DMS153 (cell line): ENCODE measurements around the gene USP10.

Source experiments
- DNase-seq: peaks from one replicate; lab custom pipeline; 2025; lab: John Stamatoyannopoulos, UW

The USP10 gene

DNA sequence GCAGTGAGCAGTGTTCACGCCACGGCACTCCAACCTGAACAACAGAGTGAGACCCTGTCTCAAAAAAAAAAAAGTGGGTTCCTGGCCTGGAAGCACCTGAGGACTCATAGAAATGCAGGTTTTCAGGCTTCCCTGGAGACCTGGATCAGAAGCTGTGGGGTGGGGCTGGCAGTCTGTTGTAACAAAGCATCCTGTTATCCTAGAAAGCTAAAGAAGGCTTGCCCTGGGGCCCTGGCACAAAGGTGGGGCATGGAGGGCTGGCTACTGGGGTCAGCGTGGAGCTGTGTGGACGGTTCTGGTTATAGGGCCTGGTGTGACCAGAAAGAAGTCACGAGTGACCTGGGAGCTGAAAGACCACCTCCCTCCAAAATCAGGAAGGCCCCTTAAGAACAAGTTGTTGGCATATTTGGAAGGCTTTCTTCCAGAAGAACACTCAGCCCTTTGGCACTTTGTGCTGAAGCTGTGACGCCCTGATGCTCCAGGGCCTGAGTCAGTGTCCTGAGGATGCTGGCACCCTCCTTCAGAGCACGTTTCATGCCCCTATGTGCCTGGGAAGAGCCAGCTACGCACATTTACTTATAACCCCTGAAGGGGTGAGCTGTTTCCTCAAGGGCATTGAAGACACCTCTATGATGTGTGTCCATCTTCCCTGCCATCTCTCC, 126.2 kb downstream of the USP10 start:
- no peak for DNase-seq

DNA sequence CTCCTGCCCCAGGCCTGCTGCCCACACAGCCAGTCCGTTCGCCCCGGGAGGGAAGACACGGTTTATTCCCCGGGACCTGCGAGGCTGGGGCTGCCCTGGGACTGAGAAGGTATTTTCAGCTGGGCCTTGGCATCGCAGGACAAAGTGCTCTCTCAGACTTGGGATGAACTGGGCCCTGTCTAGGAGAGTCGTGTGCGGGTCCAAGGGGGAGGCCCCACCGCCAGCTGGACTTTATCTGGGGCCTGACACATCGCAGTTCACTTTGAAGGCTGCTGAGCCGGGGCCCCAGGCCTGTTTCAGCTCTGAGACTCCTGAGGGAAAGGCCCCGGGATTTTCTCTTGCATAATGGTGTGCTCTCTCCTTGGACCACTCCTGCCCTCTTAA, 126.8 kb downstream of the USP10 start:
- no peak for DNase-seq

DNA sequence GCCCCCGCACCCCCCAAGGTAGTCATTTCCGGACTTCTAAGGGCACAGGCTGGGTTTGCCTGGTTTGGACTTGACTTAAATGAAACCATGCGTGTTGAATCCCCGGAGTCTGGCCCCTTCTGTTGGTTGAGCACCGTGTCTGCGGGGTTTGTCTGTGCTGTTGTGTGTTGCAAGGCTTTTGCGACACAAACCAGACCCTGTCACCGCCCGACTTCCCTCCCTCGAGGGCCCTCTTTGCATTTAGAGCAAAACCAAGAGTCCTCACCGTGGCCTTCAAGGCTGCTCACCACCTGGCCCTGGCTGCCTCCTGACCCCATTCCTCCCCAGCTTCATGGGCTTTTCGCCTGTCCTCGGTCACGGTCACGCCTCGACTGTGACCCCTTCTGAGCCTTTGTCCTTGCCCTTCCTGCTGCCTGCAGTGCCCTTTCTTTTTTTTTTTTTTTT, 127.4 kb downstream of the USP10 start:
- no peak for DNase-seq

DNA sequence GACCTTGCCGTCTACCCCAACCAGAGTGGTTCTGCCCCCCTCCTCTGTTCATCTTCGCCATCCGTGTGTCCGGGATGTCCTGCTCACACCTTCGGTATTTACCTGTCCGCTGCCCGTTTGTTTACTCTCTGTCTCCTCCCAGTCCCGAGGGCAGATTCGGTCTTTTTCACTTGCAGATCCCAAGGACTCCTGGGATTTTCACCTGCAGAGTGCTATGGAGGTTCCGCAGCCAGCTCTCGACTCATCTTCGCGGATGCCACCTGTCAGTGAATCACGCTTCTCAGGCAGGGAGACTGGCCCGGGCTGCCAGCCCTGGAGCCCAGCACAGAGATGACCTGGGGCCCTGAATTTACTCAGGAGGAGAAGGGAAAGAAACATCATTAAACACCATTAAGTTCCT, 128.1 kb downstream of the USP10 start:
- DNase-seq, result no peak

DNA sequence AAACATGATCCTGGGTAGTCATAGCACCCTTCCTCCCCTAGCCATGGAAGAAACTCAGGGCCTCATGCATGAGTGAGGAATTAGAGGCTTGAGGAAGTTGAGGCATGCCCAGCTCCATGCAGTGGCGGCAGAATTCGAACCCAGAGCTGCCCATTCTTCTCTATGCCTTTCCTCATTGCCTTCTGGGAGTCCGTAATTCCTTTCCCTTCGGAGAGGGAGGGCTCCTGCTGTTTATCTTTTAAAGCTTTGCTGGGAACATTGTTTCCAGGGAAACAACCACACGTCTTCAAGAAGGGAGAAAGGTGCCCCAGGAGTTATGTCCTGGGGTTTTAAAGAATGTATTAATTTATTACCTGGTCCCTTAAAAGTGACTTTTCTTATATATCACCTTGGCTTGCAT, 128.5 kb downstream of the USP10 start:
- DNase-seq, result no peak
